ENCODE data around the gene AIG1. TPM values are rescaled to one million over a fixed set of nuclear protein-coding genes. Genes with fewer than 3 reads are reported as not detected.

The AIG1 gene
- total RNA-seq, 3 donors from 2014 or later, result 18.5 to 21.5 (median 21.0) TPM

DNA sequence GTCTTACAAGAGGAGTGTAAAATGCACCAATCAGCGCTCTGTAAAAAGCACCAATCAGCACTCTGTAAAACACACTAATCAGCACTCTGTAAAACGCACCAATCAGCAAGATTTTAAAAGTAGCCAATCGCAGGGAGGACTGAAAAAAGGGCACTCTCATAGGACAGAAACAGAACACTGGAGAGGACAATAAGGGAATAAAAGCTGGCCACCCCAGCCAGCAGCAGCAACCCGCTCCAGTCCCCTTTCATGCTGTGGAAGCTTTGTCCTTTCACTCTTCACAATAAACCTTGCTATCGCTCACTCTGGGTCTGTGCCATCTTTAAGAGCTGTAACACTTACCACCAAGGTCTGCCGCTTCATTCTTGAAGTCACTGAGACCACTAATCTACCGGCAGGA, 1.7 kb upstream of the AIG1 start:
- no peak for ATAC-seq
- intact Hi-C loops (cut with DNase I, micrococcal nuclease), result no loop called here

DNA sequence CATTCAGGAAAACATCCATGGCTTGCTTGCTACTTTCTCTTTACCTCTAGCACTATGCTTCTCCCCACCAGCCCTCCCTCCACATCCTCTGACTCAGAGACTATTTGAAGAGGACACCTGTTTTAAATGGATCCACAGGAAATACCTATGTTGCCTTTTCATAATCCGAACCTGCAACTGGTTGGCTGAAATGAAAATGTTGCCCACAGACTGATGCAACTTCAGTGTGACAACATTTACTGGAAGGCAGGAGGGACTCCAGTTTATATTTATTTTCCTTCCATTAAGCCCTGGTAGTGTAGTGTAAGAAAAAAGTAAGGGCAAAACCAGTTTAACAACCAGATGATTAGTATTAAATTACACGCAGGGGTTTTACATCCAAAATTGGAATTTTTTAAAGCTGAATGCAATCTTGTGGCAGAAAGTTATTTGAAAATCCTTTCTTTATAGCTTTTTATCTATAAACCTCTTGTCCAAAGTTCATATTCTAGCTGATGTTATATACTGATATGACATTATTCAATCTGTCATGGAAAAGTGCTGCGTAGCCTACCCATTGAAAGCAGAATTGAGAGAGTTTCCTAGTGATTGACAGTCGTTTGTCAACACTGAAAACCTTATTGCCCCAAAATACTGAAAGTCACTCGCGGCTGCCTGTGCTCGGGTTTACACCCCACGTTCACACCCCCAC, 881 bp upstream of the AIG1 start:
- H3K4me3 ChIP-seq, result peak overlapping the region; percentile 59
- TF ChIP-seq, protein P1, sequence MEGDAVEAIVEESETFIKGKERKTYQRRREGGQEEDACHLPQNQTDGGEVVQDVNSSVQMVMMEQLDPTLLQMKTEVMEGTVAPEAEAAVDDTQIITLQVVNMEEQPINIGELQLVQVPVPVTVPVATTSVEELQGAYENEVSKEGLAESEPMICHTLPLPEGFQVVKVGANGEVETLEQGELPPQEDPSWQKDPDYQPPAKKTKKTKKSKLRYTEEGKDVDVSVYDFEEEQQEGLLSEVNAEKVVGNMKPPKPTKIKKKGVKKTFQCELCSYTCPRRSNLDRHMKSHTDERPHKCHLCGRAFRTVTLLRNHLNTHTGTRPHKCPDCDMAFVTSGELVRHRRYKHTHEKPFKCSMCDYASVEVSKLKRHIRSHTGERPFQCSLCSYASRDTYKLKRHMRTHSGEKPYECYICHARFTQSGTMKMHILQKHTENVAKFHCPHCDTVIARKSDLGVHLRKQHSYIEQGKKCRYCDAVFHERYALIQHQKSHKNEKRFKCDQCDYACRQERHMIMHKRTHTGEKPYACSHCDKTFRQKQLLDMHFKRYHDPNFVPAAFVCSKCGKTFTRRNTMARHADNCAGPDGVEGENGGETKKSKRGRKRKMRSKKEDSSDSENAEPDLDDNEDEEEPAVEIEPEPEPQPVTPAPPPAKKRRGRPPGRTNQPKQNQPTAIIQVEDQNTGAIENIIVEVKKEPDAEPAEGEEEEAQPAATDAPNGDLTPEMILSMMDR (IDR thresholded peaks at IDR 0.05), result no peak
- H3K9me3 ChIP-seq, result no peaks in the 10 kb centered on the region
- no peaks in the 10 kb centered on the region for H3K36me3 ChIP-seq (ENCODE audit: low read depth)
- intact Hi-C loops (cut with DNase I, micrococcal nuclease), result no loop called here
- DNase-seq, result peak in 1 of 3 donors; percentile 21
- peak; percentile 32 for ATAC-seq
- no peaks in the 10 kb centered on the region for H3K4me1 ChIP-seq (ENCODE audit: low read depth)

More for the DNA sequence above, 1.7 kb upstream of the AIG1 start:
- H3K9me3 ChIP-seq, result no peaks in the 10 kb centered on the region
- no peak for DNase-seq
- no peaks in the 10 kb centered on the region for H3K36me3 ChIP-seq (ENCODE audit: low read depth)
- TF ChIP-seq, protein P1 (IDR thresholded peaks at IDR 0.05), result no peak
- H3K4me1 ChIP-seq (ENCODE audit: low read depth), result no peaks in the 10 kb centered on the region
- H3K4me3 ChIP-seq, result no peak overlapping the region

DNA sequence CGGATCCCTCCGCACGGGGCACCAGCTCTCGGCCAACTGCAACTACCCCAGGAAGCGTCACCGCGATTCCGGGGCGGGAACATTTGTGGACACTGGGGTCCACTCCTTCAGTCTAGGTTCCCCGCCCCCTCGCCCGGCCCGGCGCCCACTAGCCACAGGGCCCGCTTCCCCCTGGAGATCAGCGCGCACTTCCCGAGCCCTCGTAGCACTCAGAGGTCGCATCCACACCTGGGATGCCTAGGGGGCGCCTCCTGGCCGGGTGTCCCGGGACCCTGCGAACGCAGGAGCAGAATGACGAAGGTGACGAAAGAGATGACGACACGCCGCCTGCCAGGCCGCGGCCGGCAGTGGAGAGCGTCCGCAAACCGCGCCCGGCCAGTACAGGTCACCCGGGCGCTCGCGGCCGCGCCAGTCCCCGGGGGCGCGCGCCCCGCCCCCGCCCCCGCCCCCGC, 309 bp upstream of the AIG1 start:
- peak overlapping the region; percentile 59 for H3K4me3 ChIP-seq
- H3K36me3 ChIP-seq (ENCODE audit: low read depth), result no peaks in the 10 kb centered on the region
- H3K4me1 ChIP-seq (ENCODE audit: low read depth), result no peaks in the 10 kb centered on the region
- DNase-seq (peak; percentile 83 to 90 (median 87)), ATAC-seq (peak; percentile 91)
- H3K9me3 ChIP-seq, result no peaks in the 10 kb centered on the region
- TF ChIP-seq, protein P1 (IDR thresholded peaks at IDR 0.05), result no peak
- intact Hi-C loops (cut with DNase I, micrococcal nuclease), result no loop called here

DNA sequence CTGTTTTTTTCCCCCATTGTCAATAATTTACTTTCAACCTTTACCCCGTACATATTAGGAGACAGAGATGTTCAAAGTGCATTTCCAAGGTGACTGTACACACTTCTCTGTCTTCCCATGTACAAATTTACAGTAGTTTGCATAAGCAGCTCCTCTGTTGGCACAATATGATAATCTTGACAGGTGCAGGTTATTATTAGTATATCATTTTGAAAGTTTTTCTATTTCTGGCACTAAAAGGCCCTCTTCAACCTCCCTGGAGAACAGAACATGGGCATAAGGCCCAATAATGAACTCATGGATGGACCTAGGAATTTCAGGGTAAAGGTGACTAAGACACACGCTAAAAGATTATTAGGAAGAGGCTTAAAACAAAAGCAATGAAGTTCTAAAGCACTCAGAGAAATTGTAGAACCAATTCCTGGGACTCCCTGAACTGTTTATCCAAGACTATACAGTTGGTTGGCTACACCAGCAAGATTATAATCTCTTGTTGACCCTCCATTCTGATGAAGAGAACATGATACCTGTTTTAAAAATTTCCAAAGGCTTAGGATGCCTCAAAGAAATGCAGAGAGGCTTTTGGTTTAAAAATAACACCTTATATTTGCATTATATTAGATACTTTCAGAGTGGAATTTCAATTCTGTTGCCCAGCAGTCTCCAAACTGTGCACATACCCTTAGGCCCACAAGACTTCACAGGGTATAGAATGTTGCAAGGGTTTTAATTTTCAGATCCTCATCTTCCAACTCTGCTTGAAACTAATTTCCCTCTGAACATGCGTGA, 1.1 kb downstream of the AIG1 start:
- DNase-seq (no peak), ATAC-seq (no peak)
- no peaks in the 10 kb centered on the region for H3K9me3 ChIP-seq
- H3K4me3 ChIP-seq, result no peak overlapping the region
- no peaks in the 10 kb centered on the region for H3K4me1 ChIP-seq (ENCODE audit: low read depth)
- TF ChIP-seq, protein P1 (IDR thresholded peaks at IDR 0.05), result no peak
- no peaks in the 10 kb centered on the region for H3K36me3 ChIP-seq (ENCODE audit: low read depth)
- intact Hi-C loops (cut with DNase I, micrococcal nuclease), result no loop called here

DNA sequence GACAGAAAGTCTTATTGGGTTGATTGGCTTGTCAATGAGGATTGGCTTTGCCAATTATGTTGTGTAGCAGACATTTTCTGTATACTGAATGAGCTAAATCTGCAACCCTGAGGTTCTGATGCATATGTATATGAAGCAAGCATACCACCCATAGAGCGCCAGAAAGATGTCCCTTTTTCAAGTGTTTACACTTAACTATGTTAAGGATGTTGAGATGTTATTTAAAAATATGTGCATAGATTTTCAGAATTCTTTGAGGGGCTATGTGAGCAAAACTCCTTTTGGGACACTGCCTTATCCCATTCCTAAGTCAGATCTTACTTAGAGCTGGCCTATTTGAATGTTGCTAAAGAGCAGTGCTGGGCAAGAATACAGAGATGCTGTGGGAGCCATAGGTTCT, 1.9 kb downstream of the AIG1 start:
- no peaks in the 10 kb centered on the region for H3K36me3 ChIP-seq (ENCODE audit: low read depth)
- no peaks in the 10 kb centered on the region for H3K4me1 ChIP-seq (ENCODE audit: low read depth)
- no peaks in the 10 kb centered on the region for H3K9me3 ChIP-seq
- ATAC-seq, result no peak
- intact Hi-C loops (cut with DNase I, micrococcal nuclease), result no loop called here
- DNase-seq, result no peak
- TF ChIP-seq, protein P1 (IDR thresholded peaks at IDR 0.05), result no peak
- no peak overlapping the region for H3K4me3 ChIP-seq
